Spleen (tissue), 7 donors: ENCODE measurements around the gene GRAMD1A.

ENCODE experiments used
- CTCF ChIP-seq, 11 experiments: fragments of 200-600 bp in 7 of 11; fragments of 450-650 bp in 4 of 11; sonication (generic) in 4 of 11; IDR thresholded peaks in 8 of 11; conservative IDR thresholded peaks in 3 of 11; 1 replicate in 7 of 11; 2 replicates in 4 of 11; pipeline versions ENCODE4 v1.4.0 to v1.8.0; 2016 to 2021; ENCODE audit warnings: antibody characterized with exemption in 11 of 11, inconsistent platforms in 4 of 11, mild to moderate bottlenecking in 1 of 11
- POLR2A ChIP-seq, 3 donors: fragments of 450-650 bp; IDR thresholded peaks; one replicate each; pipeline ENCODE4 v1.5.1; 2017; ENCODE audit warnings: antibody characterized with exemption in 3 of 3, mild to moderate bottlenecking in 1 of 3
- POLR2AphosphoS5 ChIP-seq, 3 donors: sonication (generic); formaldehyde crosslinking; IDR thresholded peaks; one replicate each; pipeline ENCODE4 v1.5.1; 2017; ENCODE audit warnings: antibody characterized with exemption in 3 of 3
- donor health status: DM: no; HTN: no; CAD: no; lungs with moderate emphysema.
- donor health status: DM: no; HTN: no; CAD: no.
- donor health status: DM: no; HTN: no; CAD: no.

DNA sequence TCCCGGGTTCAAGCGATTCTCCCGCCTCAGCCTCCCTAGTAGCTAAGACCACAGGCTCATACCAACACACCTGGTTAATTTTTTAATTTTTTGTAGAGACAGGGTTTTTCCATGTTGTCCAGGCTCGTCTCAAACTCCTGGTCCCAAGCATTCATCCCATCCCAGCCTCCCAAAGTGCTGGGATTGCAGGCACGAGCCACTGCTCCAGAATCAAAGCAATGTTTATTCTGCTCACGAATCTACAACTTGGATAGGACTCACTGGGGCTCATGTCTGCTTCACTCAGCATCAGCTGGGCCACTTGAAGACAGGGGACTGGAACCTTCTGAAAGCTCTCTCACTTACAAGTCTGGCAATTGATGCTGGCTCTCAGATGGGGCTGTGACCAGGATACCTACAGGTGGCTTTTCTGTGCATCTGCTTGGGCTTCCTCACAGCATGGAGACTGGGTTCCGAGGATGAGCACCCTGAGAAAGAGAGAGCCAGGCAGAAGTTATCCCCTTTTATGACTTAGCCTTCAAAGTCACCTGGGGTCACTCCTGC, 27.9 kb upstream of the GRAMD1A start:
- no peak for TF ChIP-seq POLR2A (IDR thresholded peaks at IDR 0.05)
- TF ChIP-seq CTCF (IDR thresholded peaks at IDR 0.05 in 8 of 11, conservative IDR thresholded peaks at IDR 0.05 in 3 of 11) = no peak
- no peak for TF ChIP-seq POLR2AphosphoS5 (IDR thresholded peaks at IDR 0.05)
